H1 (cell line): Measurements from ENCODE around the gene CTNNA3. TPM values are rescaled to one million over a fixed set of nuclear protein-coding genes. Genes with fewer than 3 reads are reported as not detected.

Source experiments
- CEBPB ChIP-seq: IDR thresholded peaks from 2 replicates; pipeline ENCODE4 v1.6.1; 2012; ENCODE audit warnings: low read depth, low read length
- EP300 ChIP-seq, 2 experiments: IDR thresholded peaks; 1 replicate in 1 of 2; 2 replicates in 1 of 2; pipeline ENCODE4 v1.6.1; 2011 to 2012; ENCODE audit warnings: low read depth in 2 of 2, low read length in 2 of 2, mild to moderate bottlenecking in 2 of 2, borderline replicate concordance in 1 of 2, inconsistent platforms in 1 of 2, moderate library complexity in 1 of 2
- PHF8 ChIP-seq: fragments of 200-600 bp; sonication (generic); conservative IDR thresholded peaks from 2 replicates; pipeline ENCODE4 v1.7.1; 2012; ENCODE audit warnings: low read depth, mild to moderate bottlenecking, inconsistent platforms, low read length, moderate library complexity
- RNF2 ChIP-seq: fragments of 200-900, 300-1000 bp; sonication (generic); IDR thresholded peaks from 2 replicates; pipeline ENCODE4 v1.7.1; 2016; ENCODE audit warnings: borderline replicate concordance, low read depth, mild to moderate bottlenecking, antibody characterized with exemption, low read length; ENCODE audit not compliant: poor library complexity, severe bottlenecking; ENCODE audit errors: missing control alignments
- polyA plus RNA-seq, 7 experiments: library from polyadenylated mRNA; depleted of rRNA in 3 of 7; stranded (reverse) in 5 of 7; unstranded in 2 of 7; fragments of >200 nt in 5 of 7; fragments of 200-250 nt in 2 of 7; gene quantifications; 1 replicate in 5 of 7; 2 replicates in 1 of 7; 4 replicates in 1 of 7; pipeline versions ENCODE4 v1.2.1 to v1.2.3, GENCODE V29; 2011 to 2013; ENCODE audit warnings: missing spikeins in 2 of 7, mixed read lengths in 2 of 7
- total RNA-seq: library from RNA; stranded (reverse); fragmentation: NEBNext Ultra II Directional; extraction: Animal tissue kit (Norgen Biotek cat#: 25700); gene quantifications from 2 replicates; pipeline ENCODE4 v1.2.1, GENCODE V29; 2021
- TF ChIP-seq, protein P1 (sequence below): IDR thresholded peaks from 2 replicates; pipeline ENCODE4 v1.6.1; 2012; ENCODE audit warnings: inconsistent platforms

CTNNA3 gene
- total and polyA plus RNA-seq, 2 of the 8 experiments (the other 6 are each of a cell fraction or from before 2014, with no cell fraction given): 1.3 to 1.5 TPM

- TF ChIP-seq EP300 (IDR thresholded peaks at IDR 0.05; ENCODE audit: borderline replicate concordance in 1 of 2, low read depth in 2 of 2, low read length in 2 of 2) (no peak), PHF8 (no peak), RNF2 (no peak), CEBPB (no peak)
- TF ChIP-seq, protein P1, sequence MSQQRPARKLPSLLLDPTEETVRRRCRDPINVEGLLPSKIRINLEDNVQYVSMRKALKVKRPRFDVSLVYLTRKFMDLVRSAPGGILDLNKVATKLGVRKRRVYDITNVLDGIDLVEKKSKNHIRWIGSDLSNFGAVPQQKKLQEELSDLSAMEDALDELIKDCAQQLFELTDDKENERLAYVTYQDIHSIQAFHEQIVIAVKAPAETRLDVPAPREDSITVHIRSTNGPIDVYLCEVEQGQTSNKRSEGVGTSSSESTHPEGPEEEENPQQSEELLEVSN: no peak
Measured at GRCh38 chr10:67079126-67079525, 616.9 kb downstream of the CTNNA3 start (continued).
